ENCODE results near the gene SYNPO.

DNA sequence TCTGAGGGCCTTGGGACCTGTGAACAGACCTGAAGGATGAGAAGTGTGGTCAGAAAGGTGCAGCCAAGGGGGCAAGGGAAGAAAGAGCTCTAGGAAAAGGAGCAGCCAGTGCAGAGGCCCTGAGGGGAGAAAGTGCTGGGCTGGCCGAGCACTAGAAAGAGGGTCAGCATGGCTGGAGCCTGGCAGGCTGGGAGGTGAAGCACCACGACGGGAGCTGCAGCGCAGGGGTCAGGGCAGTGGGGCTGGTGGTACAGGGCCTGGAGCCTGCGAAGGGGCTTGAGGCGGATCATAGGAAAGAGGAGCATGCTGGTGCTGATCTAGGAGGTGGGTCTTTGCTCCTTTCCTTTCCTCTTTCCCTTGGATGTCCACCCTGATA, 9.1 kb upstream of the SYNPO start:
- TF ChIP-seq, protein P1, sequence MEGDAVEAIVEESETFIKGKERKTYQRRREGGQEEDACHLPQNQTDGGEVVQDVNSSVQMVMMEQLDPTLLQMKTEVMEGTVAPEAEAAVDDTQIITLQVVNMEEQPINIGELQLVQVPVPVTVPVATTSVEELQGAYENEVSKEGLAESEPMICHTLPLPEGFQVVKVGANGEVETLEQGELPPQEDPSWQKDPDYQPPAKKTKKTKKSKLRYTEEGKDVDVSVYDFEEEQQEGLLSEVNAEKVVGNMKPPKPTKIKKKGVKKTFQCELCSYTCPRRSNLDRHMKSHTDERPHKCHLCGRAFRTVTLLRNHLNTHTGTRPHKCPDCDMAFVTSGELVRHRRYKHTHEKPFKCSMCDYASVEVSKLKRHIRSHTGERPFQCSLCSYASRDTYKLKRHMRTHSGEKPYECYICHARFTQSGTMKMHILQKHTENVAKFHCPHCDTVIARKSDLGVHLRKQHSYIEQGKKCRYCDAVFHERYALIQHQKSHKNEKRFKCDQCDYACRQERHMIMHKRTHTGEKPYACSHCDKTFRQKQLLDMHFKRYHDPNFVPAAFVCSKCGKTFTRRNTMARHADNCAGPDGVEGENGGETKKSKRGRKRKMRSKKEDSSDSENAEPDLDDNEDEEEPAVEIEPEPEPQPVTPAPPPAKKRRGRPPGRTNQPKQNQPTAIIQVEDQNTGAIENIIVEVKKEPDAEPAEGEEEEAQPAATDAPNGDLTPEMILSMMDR (IDR thresholded peaks at IDR 0.05; ENCODE audit: low read length): no peak
- TF ChIP-seq EZH2 (optimal IDR thresholded peaks at IDR 0.05; ENCODE audit: low read depth, low read length): no peak
